ENCODE results near the gene SSTR5.
A peak's percentile ranks its signal among the peaks of the same experiment; 100 is the strongest.

SSTR5 gene

DNA sequence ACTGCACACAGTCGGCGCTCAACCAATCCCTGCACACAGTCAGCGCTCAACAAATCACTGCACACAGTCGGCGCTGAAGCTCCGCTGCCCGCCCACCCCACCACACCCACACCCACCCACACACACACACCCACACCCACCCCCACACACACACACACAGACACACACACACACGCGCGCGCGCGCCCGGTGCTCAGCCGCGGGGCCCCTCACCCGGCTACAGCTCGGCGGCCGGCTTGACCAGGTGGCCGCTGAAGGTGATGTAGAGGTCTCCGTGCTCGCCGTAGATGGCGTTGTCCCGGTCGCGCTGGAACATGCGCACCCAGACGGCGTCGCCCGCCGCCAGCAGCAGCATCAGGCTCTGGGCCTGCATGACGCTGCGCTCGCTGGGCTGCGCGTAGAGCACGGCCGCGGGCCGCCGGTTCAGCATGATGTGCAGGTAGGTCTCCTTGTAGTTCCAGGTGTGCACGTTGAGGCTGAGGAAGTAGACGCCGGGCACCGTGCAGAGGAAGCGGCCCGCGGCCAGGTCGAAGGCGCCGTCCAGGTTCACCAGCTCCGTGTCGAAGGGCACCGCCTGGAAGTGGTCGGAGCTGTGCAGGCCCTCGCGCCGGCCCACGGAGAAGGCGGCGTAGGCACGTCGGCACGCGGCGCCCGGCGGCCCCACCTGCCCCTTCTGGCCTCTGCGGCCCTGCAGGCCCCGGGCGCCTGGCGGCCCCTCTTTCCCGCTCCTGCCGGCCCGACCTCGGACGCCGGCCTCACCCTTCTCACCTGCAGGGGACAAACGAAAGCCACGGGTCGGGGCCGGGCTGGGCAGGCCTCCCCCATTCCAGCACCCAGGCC, 21.0 kb downstream of the SSTR5 start:
- peak; percentile 52 for DNase-seq

DNA sequence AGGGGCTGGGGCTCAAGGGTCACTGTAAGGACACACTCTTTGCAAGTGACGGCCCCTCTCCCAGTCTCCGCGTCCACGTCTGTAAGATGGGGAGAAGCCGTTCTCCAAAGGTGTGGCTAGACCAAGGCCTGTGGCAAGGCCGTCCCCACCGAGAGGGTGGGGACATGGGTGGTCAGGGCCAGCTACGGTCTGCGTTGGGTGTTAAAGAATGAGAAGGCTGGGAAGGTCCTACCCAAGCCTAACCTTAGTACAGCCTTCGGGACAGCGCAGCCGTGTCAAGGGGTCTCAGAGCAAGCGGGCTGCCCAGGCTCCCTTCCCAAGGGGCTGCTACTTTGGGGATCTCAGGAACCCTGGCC, 21.6 kb downstream of the SSTR5 start:
- DNase-seq, result no peak

DNA sequence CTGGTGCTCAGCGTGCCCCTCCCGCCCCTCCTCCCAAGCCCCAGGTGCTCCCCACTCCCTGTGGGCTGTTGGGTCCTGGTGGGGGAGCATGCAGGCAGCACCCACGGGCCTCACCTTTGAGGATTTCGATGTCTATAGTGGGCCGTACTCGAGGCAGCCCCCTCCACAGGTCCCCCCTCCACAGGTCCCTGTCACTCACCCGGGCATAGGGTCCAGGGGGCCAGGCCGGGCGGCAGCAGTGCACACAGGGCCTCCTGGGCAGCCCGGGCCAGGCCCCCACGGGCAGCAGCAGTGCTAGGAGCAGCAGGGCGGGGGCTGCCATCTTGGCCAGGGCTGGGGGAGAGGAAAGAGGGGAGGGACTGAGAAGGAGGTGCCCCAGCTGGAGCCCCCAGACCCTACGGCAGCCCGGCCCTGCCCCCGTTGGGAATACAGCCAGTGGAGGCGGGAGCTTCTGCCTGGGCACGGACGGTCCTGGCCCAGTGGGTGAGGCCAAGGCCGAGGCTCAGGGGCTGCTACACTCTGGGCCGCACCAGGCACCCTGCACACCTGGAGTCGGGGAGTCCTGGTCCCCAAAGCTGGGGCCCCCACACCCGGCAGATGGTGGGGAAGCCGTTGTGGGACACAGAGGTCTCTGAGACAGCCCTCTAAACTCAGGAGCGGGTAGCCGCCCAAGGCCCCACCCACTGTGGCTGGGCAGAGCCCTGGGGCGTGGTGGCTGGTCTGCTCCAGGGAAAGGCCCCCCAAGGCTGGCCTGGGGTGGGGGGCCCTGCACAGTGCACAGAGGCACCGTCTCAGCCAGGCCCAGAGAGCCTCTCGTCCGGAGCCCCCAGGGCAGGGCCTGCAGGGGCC, 22.3 kb downstream of the SSTR5 start:
- no peak for DNase-seq

DNA sequence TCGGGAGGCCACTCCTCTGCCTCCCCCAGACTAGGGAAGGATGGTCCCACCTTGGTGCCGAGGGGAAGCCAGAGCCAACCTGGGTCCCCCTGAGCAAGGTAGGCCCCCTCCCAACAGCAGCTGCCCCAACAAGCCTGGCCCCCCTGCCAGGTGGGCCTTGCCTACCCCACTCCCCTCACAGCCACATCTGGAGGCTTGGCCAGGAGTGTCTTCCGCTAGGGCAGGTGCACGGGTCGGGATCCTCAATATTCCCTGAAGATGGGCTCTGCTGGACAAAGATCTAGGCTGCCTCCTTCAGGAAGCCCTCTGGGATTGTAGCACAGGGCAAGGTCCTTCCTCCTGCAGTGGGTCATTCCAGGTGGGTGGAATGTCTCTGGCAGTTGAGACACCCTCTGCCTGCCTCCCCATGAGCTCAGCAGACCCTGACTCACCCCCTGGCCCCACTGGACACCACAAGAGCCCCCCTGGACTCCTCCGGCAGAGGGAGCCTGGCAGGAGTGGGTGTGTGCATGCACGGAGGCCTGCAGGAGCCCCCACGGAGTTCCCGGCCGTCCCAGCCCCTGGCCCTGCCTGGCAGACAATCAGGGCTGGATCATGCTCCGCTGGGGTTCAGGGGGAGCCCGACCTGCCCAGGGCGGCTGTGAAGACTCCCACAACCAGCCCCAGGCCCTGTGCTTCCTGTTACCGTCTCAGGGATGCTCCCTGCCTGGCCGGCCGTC, 23.1 kb downstream of the SSTR5 start:
- no peak for DNase-seq

DNA sequence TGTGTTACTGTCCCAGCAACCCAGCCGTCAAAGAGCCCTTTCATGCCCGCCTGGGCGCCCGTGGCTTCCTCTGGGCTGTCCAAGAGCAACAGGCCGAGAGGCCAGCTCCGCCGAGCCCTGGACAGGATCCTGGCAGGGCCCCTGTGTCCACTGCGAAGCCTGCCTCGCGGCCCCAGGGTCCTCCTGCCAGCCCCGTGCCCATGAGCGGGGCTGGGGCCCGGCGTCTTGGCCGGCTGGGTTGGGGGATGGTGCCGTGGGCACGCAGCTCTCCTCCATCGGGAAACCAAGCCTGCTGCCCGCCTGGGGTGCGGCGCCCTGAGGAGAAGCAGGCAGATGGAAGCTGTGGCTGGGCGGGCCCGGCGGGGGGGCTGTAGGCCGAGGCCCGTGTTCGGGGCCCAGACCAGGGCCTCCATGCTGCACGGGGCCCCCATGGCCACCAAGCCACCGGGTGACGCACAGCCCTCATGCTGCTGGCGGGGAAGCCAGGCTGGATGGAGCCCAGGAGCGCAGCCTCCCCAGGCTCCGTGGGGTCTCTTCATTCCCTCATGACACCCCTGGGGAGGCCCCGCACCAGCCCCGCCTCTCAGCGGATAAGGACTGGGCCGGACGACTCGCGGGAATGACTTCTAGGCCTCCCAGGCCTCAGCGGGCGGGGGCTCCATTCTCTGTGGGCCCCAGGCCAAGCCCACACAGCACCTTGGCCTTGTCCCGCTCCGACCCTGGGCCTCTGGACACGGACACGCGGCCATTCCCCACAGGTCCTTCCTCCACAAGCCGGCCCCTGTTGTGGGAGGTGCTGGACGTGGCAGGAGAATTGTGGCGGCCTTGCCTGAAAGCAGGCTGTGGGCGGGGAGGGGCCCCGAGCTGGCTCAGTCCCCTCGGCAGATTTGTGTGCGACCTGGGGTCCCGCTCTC, 23.9 kb downstream of the SSTR5 start, which contains the start of gene C1QTNF8:
Gene C1QTNF8 (minus strand): TSS at position 76 of the 914 bp plus-strand sequence. CDS start 1,322 bp downstream, outside the sequence.
- DNase-seq, result no peak

DNA sequence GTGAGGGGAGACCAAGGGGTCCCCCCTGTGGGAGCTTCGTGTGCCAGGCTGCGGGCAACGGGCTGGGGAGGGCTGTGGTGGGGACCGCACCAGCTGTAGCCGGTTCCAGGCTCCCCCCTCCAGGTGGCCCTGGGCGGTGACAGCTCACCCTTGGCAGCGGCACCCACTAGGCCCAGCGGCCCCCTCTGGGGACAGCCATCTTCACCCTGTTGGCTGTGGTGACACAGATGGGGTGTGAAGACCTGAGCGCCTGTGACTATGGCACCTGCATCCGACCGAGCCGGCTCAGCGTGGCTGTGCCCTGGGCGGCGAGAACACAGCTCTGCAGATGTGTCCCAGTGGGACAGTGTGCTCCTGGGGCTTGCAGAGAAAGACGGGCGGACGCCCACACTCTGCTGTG, 24.6 kb downstream of the SSTR5 start:
- no peak for DNase-seq

DNA sequence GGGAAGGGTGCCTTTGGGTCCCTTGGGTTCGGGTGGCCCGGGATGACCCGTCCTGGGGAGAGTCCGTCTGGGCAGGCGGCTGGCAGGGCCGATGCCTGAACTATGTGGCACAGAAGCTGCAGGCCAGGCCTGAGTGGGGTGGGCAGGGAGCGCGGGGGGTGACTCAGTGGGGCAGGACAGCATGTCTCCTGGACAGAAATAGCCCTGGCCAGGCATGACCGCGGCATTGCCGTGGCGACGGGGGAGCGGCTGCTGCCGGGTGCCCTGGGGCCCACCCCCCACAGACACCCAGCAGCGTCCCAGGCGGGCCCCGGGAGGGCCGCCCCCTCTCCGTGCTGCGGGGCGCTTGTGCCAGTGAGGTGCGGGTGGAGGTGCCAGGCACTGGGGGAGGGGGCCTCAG, 25.3 kb downstream of the SSTR5 start:
- DNase-seq, result no peak

DNA sequence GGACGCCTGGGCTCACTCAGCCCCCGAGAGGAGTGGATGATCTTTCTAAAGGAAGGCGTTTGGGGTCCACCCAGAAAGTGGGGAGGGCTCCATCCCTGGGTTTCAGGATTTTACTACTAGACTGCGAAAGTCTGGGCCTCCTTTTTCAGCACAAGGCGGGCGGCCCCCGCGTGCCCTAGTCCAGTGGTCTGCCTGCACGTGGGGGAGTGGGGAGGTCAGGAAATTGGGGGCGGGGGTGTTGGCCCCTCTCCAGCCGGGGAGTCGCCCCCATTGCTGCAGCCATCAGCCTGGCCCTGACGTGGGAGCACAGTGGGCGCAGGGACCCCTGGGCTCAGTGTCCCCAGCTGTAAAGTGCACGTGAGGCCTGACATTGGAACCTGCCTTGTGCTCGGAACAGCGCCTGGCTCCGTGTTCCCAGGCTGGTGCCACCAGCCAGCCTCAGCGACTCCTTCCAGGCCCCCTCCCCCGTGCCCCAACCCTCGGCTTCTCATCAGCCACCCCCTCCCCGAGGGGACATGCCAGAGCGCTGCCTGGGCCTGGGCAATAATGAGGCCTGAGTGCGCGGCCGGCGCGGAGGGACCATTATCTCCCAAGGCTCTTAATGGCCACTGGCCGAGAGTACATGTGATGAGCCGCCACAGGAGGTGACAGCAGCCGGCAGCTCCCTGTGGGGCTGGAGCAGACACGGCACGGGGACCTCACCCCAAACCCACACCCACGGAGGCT, 25.9 kb downstream of the SSTR5 start:
- no peak for DNase-seq

DNA sequence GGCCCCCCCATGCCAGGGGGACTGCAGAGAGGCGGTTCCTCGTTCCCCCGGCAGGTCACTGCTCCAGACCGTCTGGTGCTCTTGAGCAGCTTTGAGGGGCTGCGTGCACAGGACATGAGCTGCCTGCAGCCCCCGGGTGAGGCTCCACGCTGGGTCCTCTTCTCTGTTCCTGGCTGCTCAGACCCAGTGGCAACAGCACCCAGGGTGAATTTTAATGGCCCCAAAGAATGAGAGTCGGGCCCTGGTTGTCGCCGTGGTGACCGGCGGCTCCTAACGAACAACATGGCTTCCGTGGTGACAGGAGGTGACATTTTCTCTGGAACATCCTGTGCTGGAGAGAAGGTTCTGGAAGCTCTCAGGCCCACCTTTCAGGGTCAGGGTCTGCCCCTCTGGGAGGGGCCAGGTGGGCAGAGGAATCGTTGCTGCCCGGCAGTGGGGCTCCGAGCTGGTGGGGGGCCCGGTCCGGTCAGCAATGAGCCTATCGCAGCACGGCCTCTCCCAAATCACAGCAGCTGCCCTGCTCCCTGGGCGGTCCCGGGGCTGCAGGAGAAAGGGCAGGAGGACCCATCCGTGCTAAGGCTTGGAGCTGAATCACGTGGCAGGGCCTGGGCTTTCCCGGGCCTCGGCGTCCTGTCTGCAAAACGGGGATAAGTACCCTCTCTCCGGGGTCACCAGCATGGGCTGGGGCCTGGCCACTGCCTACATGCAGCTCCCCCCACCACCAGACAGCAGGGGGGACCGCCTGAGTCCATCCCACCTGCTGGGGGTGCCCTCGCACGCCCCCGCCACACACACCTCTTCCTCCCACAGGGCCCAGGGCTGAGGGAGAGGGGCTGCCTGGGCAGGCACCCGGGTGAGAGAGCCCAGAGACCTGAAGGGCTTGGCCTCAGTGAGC, 26.9 kb downstream of the SSTR5 start:
- DNase-seq, result no peak

DNA sequence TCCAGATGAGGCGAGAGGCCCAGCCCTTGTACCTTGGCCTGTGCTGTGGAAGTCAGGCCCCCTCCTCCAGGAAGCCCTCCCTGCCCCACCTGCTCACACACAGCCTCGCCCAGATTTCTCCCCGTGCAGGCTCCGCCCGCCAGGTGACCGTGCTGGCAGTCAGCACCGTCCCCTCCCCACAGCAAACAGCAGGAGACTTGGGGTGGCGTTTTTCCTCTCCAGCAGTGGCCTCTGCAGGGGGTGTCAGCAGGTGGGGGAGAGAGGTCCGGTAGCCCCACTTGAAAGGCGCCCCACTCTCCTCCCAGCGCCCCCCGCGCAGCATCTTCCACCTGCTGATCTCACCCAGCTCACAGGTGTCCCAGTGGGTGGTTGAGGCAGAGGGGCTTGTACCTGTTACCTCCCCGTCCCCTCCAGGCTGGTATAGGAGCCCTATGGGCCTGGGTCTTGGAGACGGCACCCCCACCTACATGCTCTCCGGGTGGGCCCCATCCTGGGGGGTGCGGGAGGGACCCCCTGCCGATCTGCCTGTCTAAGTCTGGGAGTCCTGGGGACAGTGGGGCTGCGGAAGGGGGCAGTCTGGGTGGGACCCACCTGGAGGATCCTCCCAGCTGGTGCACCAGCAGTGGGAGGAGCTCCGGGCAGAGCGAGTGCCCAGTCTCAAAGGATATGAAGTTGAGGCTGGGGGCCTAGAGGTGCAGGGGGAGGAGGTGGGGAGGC, 27.7 kb downstream of the SSTR5 start:
- no peak for DNase-seq

DNA sequence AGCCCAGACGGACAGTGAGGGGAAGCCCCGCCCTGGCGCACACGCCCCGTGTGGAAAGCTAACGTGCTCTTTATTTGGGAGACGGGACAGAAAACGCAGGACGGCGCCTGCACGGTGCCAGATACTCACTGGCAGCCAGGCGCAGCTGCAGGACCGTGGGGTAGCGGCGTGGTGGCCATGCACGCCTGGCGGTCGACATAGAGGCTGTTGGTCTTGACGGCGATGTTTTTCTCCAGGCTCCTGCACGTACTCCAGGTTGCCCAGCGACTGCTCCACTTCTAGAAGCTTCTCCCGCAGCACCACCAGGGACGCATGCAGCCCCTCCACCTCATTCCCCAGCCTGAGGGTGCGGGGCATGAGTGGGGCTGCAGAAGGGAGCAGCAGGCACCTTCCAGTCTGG, 28.6 kb downstream of the SSTR5 start:
- DNase-seq, result no peak

DNA sequence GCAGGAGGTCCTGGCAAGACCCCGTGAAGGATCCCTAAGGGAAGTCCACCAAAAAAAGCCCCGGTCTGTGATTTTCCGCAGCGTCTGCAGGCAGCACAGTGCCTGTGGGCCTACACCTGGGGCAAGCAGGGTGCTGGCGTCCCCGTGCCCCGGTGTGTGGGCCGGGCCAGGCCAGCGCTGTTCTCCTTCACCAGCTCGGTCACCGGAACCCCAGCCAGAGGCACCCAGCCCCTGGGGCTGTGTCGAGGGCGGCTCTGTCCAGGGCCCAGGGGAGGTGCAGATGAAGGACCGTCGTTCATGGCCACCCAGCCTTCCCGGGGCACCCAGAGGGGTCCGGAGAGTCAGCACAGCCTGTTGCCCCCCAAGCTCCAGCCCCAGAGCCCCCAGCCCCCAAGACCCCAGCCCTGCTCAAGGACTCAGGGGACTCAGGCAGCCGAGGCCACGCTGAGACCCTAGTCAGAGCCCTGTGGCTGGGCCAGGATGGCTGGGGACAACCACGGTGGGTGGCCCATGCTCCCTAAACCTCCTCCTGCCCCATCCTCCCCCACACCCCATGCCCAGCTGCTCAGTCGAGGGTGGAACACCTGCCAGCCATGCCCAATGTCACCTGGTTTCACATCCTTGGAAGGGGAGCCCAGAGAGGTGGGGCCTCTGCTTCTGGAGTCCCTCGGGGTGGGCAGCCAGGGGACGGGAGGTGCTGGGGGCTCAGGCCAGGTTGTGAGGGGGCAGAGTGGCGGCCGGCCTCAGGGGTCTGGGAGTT, 29.2 kb downstream of the SSTR5 start:
- DNase-seq, result no peak

DNA sequence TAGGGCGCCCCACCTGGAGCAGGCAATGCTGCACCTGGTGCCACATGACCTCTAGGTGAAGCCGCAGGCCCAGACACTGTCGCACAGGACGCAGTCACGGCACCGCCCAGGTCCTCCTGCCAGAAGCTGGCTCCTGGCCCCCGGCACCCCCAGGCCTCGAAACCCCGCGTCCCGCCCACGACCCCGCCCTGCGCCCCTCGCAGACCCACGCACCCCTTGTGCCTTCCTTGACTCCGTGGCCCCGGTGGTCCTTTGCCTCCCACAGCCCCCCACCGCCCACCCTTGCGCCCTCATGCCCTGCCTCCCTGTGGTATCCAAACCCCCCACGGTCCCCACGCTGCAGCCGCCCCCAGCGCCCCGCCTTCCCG, 29.8 kb downstream of the SSTR5 start:
- DNase-seq, result no peak

DNA sequence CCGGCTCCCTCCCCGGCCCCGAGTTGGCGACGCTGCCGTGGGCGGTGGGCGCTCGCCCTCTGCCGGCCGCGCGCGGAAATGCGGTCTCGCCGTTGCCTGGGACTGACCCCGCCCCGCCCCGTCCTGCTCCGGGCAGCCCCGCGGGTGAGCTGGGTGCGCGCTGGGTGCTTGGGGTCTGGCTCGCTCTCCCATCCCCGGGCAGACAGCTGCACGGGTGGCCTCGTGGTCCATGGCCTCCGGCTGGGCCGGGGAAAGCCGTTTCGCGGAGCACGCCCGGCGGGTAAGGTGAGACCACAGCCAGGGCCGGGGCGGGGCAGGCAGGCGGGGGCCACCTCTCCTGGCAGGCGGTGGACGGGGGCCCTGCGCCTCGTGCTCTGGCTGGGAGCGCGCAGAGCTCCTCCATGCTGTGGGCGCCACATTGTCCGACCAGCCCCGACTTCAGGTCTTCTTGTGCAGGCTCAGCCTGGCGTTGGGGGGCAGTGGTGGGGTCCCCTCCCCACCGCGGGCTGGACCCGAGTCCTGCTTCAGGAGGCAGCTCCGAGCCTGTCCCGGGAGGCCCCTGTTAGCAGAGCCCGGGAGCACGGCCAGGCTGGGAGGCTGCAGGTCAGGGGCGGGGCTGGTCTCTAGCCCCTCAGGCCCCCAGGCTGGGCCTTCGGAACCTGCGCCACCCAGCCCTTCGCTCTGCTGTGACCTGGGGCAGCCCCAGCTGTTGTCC, 30.5 kb downstream of the SSTR5 start:
- peak; percentile 70 for DNase-seq

DNA sequence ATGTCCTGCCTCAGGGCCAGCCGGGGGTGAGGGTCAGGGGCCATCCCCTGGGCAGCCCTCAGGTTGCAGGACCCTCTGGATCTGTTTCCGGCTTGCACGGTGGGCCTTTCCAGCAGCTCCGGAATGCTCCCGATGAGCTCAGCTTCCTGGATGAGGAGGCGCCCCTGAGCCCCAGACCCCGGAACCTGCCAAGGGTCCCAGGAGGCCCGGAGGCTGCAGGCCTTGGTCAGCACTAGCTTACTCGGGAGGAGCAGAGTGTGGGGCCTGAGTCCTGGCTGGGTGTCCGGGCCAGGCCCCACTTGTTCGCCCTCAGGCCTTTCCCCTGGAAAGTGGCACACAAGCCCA, 31.1 kb downstream of the SSTR5 start:
- DNase-seq, result no peak

DNA sequence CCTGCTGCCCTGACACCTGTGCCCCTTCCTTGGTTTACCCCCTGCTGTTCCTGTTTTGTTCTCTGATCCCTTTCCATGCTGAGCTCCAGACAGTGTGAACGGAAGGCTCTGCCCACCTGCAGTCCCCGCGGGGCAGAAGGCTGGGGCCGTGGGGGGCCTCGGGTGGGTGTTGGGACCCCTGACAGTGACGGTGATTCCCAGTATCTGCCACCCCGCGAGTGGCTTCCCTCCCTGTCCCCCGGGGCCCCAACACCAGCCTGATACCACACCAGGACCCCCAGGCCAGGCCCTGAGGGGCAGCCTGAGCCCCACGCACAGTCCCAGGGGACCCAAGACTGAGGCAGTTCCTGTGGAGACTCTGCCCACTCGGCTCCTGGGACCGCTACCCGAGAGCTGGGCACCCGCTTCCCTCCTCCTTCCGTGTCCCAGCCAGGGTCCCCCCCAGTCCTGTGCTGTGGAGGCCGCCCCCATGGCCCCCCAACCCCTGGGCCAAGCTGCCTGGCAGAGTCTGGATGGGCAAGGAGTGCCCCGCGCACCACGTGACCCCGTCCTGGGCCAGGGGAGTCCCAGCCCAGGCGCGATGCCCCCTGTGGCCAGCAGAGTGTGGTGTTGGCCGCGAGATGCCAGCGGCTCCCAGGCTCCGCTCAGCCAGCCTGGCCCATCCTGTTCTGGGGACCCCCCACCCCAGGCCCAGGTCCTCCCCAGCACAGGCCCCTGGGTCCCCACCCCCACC, 33.5 kb downstream of the SSTR5 start:
- DNase-seq, result peak; percentile 80

DNA sequence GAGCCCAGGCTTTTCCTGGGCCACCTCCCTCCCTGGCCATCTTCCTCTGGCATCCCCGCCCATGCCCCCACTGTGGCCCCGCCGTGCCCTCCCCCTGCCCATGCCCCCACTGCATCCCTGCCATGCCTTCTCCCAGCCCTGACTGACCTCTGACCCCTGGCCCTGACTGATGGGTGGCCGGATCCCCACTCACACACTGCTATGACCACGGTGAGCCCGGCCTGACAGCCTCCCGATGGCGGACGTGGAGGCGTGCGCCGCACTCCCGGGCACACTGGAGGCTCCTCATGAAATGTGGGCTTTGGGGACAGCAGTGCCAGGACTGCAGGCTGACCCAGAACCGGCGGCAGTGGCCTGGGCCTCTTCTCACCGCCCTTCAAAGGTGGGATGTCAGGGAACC, 34.1 kb downstream of the SSTR5 start:
- DNase-seq, result no peak

DNA sequence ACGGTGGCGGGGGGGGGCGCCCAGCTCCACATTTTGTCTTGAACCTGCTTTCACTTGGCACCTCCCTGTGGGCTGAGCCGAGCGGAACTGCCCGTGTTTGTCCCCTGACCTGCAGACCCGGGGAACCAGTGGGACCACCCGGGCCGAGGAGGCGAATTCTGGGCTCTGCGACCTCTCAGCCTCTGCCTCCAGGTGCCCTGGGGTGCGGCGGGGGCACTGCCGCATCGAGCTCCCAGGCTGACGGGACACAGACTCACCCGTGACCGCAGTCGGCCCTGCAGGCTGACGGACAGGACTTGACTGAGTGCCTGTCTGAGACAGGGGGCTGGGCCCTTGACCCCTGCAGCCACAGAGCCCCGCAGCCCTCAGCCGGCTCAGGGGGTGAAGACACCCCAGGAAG, 34.6 kb downstream of the SSTR5 start:
- DNase-seq, result no peak
